ENCODE results near the gene RRAS. TPM values are rescaled to one million over a fixed set of nuclear protein-coding genes. Genes with fewer than 3 reads are reported as not detected.

RRAS gene
- total RNA-seq (10 to 100 TPM; 30.9 to 57.6 (median 44.4) TPM), polyA plus RNA-seq (100 to 1,000 TPM in 1 of 3 donors, 10 to 100 TPM in 2; 66.5 to 106 (median 98.2) TPM)
- long read RNA-seq, donor 1, transcript RRAS-201 (6 exons, 1,044 nt), result major isoform, 47 of 52 reads
- long read RNA-seq, donor 1, partial matches to known transcripts, result 5 of 52 reads
- long read RNA-seq, donor 1, other reads (novel, unspliced or antisense), result 0 of 52 reads
- long read RNA-seq, donor 2, transcript RRAS-201 (6 exons, 1,044 nt), result major isoform, 32 of 32 reads
- long read RNA-seq, donor 2, partial matches to known transcripts, result 0 of 32 reads
- long read RNA-seq, donor 2, other reads (novel, unspliced or antisense), result 0 of 32 reads

DNA sequence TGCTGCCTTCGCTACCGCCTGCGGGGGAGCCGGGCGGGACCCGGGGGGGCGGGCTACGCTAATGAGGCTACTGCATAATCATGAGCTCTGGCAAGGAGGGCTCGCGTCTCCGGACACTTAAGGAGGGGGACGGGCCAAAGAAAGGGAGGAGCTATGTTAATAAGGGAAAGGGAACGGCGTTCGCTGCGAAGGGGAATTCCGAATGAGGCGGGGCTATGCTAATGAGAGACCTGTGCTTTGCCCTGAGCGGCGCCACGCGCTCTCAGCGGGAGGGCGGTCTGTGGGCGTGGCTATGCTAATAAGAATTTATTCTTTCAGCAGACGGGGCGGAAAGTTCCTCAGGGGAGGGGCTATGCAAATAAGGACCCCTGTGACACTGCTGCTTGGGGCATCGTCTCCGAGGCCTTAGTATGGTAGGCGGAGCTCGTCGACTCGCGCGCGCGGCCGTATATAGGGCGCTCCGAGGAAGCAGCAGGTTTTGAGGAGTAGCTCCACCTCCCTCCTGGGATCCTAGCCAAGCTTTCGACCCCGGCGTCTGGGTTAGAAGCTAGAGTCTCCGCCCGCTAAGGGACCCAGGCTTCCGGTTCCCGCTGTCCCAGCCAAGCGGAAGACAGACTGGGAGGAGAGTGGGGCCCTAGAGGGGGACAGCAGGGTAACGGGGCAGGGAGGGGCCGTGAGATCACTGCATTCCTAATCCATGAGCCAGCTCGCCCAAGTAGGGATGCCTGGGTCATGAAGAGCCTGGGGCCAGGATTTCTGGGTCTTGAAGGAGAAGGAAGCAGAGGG lies at the start of gene RRAS:
TSS of gene RRAS (minus strand) at position 31 of the 786 bp plus-strand sequence. CDS start 45 bp downstream, outside the sequence.
- H3K4me1 ChIP-seq, result peaks cover 18 to 89% (median 75%) of the 10 kb centered on the region in 6 donors
- no peaks in the 10 kb centered on the region for H3K9me3 ChIP-seq
- no peaks in the 10 kb centered on the region for H3K27me3 ChIP-seq (replicated peaks in 1 of 7)
- peak; percentile 99 for DNase-seq
- H3K27ac ChIP-seq, result peak within 1 kb of the TSS; percentile 89 to 98 (median 95)
- H3K4me3 ChIP-seq, result peak within 1 kb of the TSS; percentile 54 to 98 (median 78)
- WGBS, 5 donors, result 0% methylated on average over 29 to 51 of the region's 51 CpGs
- peak in 2 of 3 donors; percentile 38 to 88 for TF ChIP-seq POLR2A (IDR thresholded peaks at IDR 0.05)
- TF ChIP-seq, protein P1, sequence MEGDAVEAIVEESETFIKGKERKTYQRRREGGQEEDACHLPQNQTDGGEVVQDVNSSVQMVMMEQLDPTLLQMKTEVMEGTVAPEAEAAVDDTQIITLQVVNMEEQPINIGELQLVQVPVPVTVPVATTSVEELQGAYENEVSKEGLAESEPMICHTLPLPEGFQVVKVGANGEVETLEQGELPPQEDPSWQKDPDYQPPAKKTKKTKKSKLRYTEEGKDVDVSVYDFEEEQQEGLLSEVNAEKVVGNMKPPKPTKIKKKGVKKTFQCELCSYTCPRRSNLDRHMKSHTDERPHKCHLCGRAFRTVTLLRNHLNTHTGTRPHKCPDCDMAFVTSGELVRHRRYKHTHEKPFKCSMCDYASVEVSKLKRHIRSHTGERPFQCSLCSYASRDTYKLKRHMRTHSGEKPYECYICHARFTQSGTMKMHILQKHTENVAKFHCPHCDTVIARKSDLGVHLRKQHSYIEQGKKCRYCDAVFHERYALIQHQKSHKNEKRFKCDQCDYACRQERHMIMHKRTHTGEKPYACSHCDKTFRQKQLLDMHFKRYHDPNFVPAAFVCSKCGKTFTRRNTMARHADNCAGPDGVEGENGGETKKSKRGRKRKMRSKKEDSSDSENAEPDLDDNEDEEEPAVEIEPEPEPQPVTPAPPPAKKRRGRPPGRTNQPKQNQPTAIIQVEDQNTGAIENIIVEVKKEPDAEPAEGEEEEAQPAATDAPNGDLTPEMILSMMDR (IDR thresholded peaks at IDR 0.05 in 8 of 11, conservative IDR thresholded peaks at IDR 0.05 in 3 of 11), result peak in 3 of 11 experiments; percentile 22 to 39 (median 25)
- TF ChIP-seq POLR2AphosphoS5 (IDR thresholded peaks at IDR 0.05), result peak; percentile 94 to 99 (median 95)
- peaks cover 0 to 14% (median 2%) of the 10 kb centered on the region in 6 donors for H3K36me3 ChIP-seq
- intact Hi-C loops (cut with DNase I; ENCODE audit: low total_unique reads), result no loop called here

DNA sequence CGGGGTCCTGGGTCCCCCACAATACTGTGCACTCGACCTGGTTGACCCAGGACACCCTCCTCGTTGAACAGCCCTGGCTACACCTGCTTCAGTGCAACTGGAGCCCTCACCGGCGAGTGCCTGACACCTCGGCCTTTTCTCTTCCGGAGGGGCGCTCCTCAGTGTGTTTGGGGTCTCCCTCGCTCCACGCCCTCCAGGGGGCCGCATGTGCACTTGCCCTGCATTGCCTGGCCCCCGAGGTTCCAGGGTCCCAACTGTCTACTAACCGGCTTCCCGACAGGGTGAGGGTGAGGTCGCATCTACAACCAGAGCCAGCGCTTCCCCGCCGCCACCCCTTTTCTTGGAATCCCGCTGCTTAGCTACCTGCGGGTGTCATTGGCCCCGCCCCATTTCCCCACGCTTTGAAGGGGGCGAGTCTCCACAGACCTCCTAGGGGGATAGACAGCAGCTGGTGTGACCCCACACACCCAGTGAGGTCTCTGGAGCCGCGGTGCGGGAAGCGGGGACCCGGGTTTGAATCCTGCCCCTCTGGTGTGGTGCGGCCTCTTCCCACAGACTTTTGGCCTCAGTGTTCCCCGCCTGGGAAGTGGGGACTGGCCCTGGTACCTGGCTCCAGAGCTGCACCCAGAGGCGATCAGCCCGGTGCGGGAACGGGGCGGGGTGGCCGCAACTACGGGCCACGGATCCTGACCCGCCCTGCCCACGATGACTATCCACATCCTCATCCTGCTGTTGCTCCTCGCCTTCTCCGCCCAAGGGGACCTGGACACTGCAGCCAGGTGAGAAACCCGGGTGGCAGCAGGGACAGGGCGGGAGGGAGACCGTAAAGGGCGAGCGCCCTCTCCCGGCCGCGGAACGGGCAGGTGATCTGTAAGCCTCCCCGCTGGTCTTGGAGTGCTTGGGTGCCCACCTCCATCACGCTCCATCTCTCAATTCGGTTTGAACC lies 49.5 kb upstream of the RRAS start, which contains the start of gene ADM5:
TSS of gene ADM5 (plus strand) at position 462 of the 946 bp plus-strand sequence. CDS start at position 706, 244 bp downstream.
- Histone ChIP-seq H3K4me3 (peak within 1 kb of the TSS; percentile 29 to 72 (median 46)), H3K36me3 (peaks cover 4 to 47% (median 32%) of the 10 kb centered on the region in 6 donors), H3K27ac (peak within 1 kb of the TSS; percentile 35 to 83 (median 76)), H3K4me1 (peaks cover 22 to 80% (median 49%) of the 10 kb centered on the region in 6 donors), H3K9me3 (no peaks in the 10 kb centered on the region), H3K27me3 (replicated peaks in 1 of 7) (peaks cover 0 to 41% (median 16%) of the 10 kb centered on the region in 7 donors)
- WGBS, 5 donors, result 40 to 48% (median 46%) methylated on average over 44 to 54 of the region's 54 CpGs
- intact Hi-C loops (cut with DNase I; ENCODE audit: low total_unique reads), result no loop called here
- TF ChIP-seq, protein P1 (IDR thresholded peaks at IDR 0.05 in 8 of 11, conservative IDR thresholded peaks at IDR 0.05 in 3 of 11), result peak in 8 of 11 experiments; percentile 33 to 62 (median 54)
- TF ChIP-seq POLR2AphosphoS5 (IDR thresholded peaks at IDR 0.05) (peak; percentile 61 to 77 (median 64)), POLR2A (IDR thresholded peaks at IDR 0.05) (no peak)
- peak; percentile 84 for DNase-seq

DNA sequence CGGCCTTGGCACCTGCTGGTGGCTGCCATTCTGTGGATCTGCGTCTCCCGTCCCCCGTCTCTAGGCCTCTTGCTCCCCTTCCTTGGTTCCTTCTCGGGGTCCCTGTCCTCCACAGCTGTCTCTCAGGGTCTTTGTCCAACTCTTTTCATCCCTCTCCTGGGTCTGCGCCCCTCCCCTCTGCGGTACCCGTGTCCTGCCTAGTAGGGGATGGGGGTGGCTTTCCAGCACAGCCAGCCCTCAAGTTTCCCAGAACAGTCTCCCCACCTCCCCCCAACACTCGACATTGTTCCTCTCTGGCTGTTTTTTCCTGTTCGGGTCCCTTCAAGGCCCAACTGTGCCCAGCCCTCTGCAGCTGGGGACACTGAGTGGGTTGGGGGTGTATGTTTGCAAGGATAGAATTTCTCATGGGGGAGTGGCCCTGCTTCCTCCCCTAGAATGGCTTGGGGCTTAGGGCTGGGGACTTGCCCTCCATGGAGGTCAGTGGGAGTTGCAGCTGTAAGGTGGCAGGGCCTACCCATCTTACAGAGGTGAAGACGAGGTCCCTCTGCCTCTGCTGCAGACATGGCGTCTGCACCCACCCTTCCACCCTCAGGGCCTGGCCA lies 48.7 kb upstream of the RRAS start:
- intact Hi-C loops (cut with DNase I; ENCODE audit: low total_unique reads), result no loop called here
- no peaks in the 10 kb centered on the region for H3K9me3 ChIP-seq
- 56 to 80% (median 70%) methylated on average over 11 to 12 of the region's 12 CpGs for WGBS, 5 donors
- peak overlapping the region in 7 of 8 donors; percentile 35 to 83 (median 79) for H3K27ac ChIP-seq
- peaks cover 22 to 85% (median 51%) of the 10 kb centered on the region in 6 donors for H3K4me1 ChIP-seq
- H3K36me3 ChIP-seq, result peaks cover 4 to 55% (median 40%) of the 10 kb centered on the region in 6 donors
- H3K27me3 ChIP-seq (replicated peaks in 1 of 7), result peaks cover 0 to 41% (median 16%) of the 10 kb centered on the region in 7 donors
- peak overlapping the region in 7 of 8 donors; percentile 29 to 72 (median 49) for H3K4me3 ChIP-seq
- no peak for DNase-seq
- TF ChIP-seq POLR2A (IDR thresholded peaks at IDR 0.05) (no peak), POLR2AphosphoS5 (IDR thresholded peaks at IDR 0.05) (peak in 2 of 3 donors; percentile 45 to 69)
- TF ChIP-seq, protein P1 (IDR thresholded peaks at IDR 0.05 in 8 of 11, conservative IDR thresholded peaks at IDR 0.05 in 3 of 11), result no peak
